GM21367 (cell line): ENCODE data around the gene TULP4.
"Not testable (repeated sequence)": the region's sequence is repeated elsewhere in the genome, so short reads cannot be mapped to it uniquely, and the experiment has no call there.

Experiments used
- ATAC-seq: cut with Tn5 transposase; IDR thresholded peaks from one replicate; pipeline ENCODE4 v1.9.1; 2021; ENCODE audit not compliant: unreplicated experiment

TULP4 gene

GRCh38 chr6:158554611-158555361 lies 242.5 kb downstream of the TULP4 start:
- ATAC-seq: no peak

- no peak for ATAC-seq
Observed at GRCh38 chr6:158556113-158556512, 243.8 kb downstream of the TULP4 start.

DNA sequence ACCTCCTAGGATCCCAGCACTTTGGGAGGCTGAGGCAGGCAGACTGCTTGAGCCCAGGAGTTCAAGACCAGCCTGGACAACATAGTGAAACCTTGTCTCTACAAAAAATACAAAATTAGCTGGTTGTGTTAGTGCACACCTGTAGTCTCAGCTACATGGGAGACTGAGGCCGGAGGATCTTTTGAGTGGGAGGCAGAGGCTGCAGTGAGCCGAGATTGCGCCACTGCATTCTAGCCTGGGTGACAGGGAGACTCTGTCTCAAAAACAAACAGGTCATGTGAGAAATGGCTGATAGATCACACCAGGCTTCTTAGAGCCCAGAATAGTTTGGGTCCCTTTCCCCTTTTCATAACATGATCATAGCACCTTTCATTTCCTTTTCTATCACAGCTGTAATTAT lies 244.8 kb downstream of the TULP4 start:
- not testable (repeated sequence) for ATAC-seq

DNA sequence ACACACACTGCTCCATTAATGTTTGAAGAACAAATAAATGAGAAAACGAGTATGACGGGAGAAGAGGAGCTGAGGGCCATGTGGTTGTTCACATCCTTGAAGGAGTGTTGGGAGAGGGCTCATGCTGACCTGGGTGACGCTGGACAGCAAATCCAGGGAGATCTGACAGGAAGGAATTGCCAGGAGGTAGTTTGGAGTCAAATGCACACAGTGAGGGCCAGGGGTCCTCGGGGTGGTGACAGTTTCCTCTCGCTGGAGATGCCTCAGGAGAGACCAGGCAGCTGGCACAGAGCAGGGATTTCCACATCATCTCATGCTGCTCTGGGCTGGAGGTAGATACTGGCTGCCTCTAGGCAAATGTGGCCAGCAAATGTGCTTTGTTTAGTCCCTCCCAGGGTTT lies 245.7 kb downstream of the TULP4 start:
- ATAC-seq: no peak

- no peak for ATAC-seq
Observed at GRCh38 chr6:158558415-158559306, 246.4 kb downstream of the TULP4 start.

GRCh38 chr6:158559338-158559894 lies 247.2 kb downstream of the TULP4 start:
- ATAC-seq: no peak

DNA sequence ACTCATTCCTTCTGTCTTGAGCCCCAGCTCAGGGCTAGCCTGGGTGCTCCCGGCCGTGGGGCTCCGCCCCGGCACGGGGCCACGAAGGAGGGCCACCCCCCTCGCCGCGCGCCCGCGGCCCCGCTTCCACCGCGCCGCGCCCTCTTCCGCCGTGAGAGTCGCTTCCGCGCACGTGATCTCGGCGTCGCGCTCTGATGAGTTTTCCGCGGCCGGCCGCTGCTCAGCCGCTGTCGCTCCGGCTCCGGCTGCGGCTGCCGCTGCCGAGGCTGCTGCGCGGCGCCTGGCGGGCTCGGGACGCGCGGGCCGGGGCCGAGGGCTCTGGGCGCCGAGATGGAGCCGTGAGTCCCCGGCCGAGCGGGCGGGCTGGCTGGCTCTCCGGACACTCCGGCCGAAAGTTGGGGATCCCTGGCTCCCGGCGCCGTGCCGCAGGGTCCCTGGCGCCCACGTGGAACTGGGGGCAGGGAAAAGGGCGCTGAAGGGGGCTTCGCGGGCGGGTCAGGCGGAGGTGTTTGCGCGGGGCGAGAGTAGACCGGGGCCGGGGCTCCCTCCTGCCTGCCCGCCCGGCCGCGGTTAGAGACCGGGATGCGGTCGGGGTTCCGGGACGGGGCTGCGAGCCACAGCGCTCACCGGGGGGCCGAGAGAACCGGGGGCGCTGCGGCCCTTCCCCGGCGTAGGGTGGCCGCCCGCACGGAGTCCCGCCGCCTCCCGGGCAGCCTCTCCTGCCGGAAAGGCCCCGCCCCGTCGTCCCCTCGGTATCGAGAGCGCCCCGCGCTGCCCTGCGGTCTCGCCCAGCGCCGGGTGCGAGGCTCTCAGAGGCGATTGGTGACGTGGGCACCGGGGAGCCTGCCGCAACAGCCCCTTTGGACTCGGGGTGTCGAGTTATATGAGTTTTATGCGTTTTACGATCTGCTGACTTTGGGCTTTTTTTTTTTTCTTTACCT lies 247.9 kb downstream of the TULP4 start, which contains the start of gene TMEM181:
TSS of gene TMEM181 (plus strand) at position 197 of the 941 bp plus-strand sequence. CDS start at position 331, 134 bp downstream.
- ATAC-seq: peak; percentile 73

- no peak for ATAC-seq
Observed at GRCh38 chr6:158560836-158561320, 248.6 kb downstream of the TULP4 start.
